Chondrocyte (in vitro differentiated cells): ENCODE measurements around the gene GPATCH3. TPM values are rescaled to one million over a fixed set of nuclear protein-coding genes. Genes with fewer than 3 reads are reported as not detected.

Experiments
- DNase-seq: peaks from one replicate; pipeline ENCODE4 v3.0.0; 2021; ENCODE audit warnings: mixed read lengths, low spot score
- H3K27ac Mint-ChIP-seq: one replicate; pipeline ENCODE4 v1.8.0; 2021; ENCODE audit warnings: mild to moderate bottlenecking, moderate library complexity, mixed read lengths; ENCODE audit not compliant: unreplicated experiment
- H3K27me3 Mint-ChIP-seq: 2 replicates; pipeline ENCODE4 v1.8.0; 2021; ENCODE audit warnings: low read depth, mixed read lengths
- H3K36me3 Mint-ChIP-seq: 2 replicates; pipeline ENCODE4 v1.8.0; 2021; ENCODE audit warnings: low read depth, mixed read lengths
- H3K4me1 Mint-ChIP-seq: 2 replicates; pipeline ENCODE4 v1.8.0; 2021; ENCODE audit warnings: low read depth, mild to moderate bottlenecking, mixed read lengths
- H3K4me3 Mint-ChIP-seq: one replicate; pipeline ENCODE4 v1.8.0; 2021; ENCODE audit warnings: mild to moderate bottlenecking, moderate library complexity, mixed read lengths; ENCODE audit not compliant: unreplicated experiment
- H3K9me3 Mint-ChIP-seq: 2 replicates; pipeline ENCODE4 v1.8.0; 2021; ENCODE audit warnings: low read depth, mixed read lengths
- CTCF ChIP-seq: fragments of 200-600 bp; sonication (generic); IDR thresholded peaks from 2 replicates; pipeline ENCODE4 v1.5.0; 2021; ENCODE audit warnings: antibody characterized with exemption, mild to moderate bottlenecking, moderate library complexity
- total RNA-seq: library from RNA; stranded (reverse); gene quantifications from 3 replicates; pipeline ENCODE4 v1.2.1, GENCODE V29; 2021

The GPATCH3 gene
- total RNA-seq, 1 donor from 2014 or later: 14.1 TPM

DNA sequence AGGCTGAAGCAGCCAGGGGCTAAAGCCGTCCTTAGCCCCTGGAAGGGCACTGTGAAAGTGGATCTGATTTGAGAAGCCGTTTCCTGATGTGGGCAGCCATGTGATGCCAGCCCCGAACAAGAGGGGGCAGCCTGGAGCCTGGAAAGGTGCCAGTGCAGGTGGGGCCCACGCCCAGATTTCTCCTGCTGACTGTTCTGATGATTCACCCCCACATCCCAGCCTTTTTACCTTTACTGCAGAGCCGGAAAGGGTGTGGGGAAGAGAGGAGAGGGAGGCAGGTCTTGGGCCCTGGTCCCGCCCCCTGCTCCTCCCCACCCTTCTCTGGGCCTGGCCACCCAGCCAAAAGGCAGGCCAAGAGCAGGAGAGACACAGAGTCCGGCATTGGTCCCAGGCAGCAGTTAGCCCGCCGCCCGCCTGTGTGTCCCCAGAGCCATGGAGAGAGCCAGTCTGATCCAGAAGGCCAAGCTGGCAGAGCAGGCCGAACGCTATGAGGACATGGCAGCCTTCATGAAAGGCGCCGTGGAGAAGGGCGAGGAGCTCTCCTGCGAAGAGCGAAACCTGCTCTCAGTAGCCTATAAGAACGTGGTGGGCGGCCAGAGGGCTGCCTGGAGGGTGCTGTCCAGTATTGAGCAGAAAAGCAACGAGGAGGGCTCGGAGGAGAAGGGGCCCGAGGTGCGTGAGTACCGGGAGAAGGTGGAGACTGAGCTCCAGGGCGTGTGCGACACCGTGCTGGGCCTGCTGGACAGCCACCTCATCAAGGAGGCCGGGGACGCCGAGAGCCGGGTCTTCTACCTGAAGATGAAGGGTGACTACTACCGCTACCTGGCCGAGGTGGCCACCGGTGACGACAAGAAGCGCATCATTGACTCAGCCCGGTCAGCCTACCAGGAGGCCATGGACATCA lies 37.2 kb downstream of the GPATCH3 start, which contains the start of gene SFN:
TSS of gene SFN (plus strand) at position 369 of the 904 bp plus-strand sequence. CDS start at position 433, 64 bp downstream.
- H3K4me3 Mint-ChIP-seq: peak within 1 kb of the TSS; percentile 92
- H3K27ac Mint-ChIP-seq: no peak within 1 kb of the TSS
- TF ChIP-seq CTCF: peak; percentile 49
- H3K36me3 Mint-ChIP-seq: no peaks in the 10 kb centered on the region
- no peaks in the 10 kb centered on the region for H3K27me3 Mint-ChIP-seq
- H3K9me3 Mint-ChIP-seq: no peaks in the 10 kb centered on the region
- H3K4me1 Mint-ChIP-seq: peaks cover 24% of the 10 kb centered on the region
- peak; percentile 95 for DNase-seq

GRCh38 chr1:26861889-26862378 lies 38.3 kb downstream of the GPATCH3 start:
- Mint-ChIP-seq H3K4me3 (no peak overlapping the region), H3K9me3 (no peaks in the 10 kb centered on the region), H3K36me3 (no peaks in the 10 kb centered on the region), H3K4me1 (peaks cover 24% of the 10 kb centered on the region), H3K27ac (no peak overlapping the region), H3K27me3 (no peaks in the 10 kb centered on the region)
- no peak for TF ChIP-seq CTCF
- DNase-seq: no peak

DNA sequence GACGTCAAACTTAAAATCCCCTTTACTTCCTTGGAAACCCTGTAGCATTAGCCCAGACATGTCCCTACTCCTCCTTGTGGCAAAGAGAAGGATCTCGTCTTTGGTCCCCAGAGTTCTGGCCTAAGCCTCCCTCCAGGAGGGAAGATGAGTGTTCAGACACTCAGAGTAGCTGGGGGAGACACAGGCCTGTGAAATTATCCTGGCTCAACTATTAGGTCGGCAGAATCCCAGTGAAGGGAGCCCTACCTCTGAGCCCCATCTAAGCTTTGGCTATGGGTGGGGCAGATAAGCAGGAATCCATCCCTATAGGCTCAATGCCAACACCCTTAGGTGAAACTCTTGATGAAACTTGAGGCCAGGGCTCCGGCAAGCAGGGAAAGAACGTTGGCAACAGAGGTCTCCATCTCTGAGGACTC lies 39.0 kb downstream of the GPATCH3 start:
- Mint-ChIP-seq H3K36me3 (no peaks in the 10 kb centered on the region), H3K27ac (peak overlapping the region; percentile 24), H3K4me1 (peaks cover 24% of the 10 kb centered on the region), H3K27me3 (no peaks in the 10 kb centered on the region), H3K9me3 (no peaks in the 10 kb centered on the region), H3K4me3 (no peak overlapping the region)
- no peak for DNase-seq
- TF ChIP-seq CTCF: peak; percentile 61

GRCh38 chr1:26858891-26859640 lies 41.2 kb downstream of the GPATCH3 start:
- peaks cover 10% of the 10 kb centered on the region for H3K4me1 Mint-ChIP-seq
- H3K4me3 Mint-ChIP-seq: no peak overlapping the region
- no peak for TF ChIP-seq CTCF
- H3K9me3 Mint-ChIP-seq: no peaks in the 10 kb centered on the region
- H3K36me3 Mint-ChIP-seq: peaks cover 3% of the 10 kb centered on the region
- no peaks in the 10 kb centered on the region for H3K27me3 Mint-ChIP-seq
- no peak for DNase-seq
- H3K27ac Mint-ChIP-seq: no peak overlapping the region

DNA sequence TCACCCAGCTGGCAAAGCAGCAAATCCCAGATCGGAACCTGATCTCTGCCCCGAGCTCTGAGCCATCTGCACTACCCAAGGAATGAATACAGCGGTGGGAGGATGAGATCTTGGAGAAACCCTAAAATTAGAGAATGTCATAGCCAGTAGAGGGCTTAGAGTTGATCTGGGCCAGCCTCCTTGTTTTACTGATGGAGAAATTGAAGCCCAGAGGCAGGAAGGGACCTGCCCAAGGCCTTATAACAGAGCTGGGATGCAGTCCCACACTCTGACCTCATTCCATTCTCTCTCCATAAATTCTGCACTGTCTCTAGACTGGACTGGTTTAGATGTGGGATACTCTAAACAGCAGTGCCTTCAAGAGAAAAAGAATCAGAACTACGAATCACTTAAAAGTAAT lies 42.1 kb downstream of the GPATCH3 start:
- no peaks in the 10 kb centered on the region for H3K27me3 Mint-ChIP-seq
- H3K9me3 Mint-ChIP-seq: no peaks in the 10 kb centered on the region
- no peak overlapping the region for H3K27ac Mint-ChIP-seq
- H3K4me1 Mint-ChIP-seq: peaks cover 9% of the 10 kb centered on the region
- no peak for DNase-seq
- H3K36me3 Mint-ChIP-seq: peaks cover 4% of the 10 kb centered on the region
- TF ChIP-seq CTCF: no peak
- H3K4me3 Mint-ChIP-seq: no peak overlapping the region
